HG03558 (cell line): Measurements from ENCODE around the gene PLXNA2.

Experiments used
- ATAC-seq: cut with Tn5 transposase; IDR thresholded peaks from one replicate; pipeline ENCODE4 v1.9.1; 2021; ENCODE audit warnings: moderate number of reproducible peaks; ENCODE audit not compliant: unreplicated experiment; ENCODE audit errors: extremely low read depth

The PLXNA2 gene

DNA sequence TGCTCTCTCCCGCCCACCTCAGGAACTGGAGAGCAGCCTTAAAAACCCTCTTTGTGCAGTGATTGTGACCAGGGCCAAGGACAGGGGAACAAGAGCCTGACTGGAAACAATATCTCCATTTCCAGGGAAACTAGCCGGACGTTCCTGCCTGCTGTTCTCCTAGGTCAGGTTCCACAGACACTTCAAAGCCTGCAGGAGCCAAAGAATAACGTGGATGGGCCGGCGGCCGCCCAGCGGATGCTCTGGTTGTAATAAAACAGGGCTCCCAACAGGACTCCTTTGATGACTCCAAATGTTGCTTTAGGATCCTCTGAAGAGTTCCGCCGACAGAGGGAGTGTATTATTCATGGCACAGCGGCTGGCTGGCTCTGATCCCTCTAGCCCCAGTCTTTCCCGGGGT, 162.2 kb downstream of the PLXNA2 start:
- no peak for ATAC-seq

DNA sequence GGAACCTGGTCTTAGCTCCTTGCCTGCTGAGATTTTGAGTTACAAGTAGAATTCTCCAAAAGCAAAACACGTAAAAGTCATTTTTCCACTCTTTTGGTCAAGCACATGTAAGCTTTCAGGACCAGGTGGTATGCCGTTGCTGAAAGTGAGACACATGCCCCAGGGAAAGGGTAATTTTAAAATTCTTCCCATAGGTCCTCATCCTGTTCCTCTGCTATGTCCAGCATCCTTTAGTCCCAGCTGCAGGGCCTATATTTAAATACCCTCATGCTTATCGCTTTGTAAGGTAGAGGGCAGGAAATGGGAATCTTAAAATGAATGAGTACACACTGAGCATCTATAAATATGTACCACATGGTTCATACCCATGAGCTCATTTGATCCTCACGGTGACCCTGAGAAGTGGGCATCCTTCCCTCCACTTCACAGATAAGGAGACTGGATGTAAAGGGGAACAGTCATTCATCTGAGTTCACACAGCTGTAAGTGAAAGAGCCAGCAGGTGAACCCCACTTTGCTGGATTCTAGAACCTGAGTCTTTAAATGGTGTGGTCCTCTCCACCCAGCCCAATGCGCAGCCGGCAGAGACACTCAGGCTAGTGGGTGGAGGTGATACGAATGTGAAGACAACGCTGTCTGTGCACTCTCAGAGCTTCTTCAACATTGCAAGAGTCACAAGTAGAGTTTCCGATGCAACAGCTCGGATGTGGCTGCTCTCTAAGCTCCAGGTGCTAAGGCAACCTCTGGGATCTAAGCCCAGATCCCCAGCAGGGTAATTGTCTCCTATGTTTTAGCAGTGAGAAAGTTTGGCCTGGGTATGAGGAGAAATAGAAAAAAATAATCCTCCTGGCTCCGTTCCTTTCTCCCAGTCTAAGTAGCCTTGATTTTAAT, 163.5 kb downstream of the PLXNA2 start:
- ATAC-seq = no peak

DNA sequence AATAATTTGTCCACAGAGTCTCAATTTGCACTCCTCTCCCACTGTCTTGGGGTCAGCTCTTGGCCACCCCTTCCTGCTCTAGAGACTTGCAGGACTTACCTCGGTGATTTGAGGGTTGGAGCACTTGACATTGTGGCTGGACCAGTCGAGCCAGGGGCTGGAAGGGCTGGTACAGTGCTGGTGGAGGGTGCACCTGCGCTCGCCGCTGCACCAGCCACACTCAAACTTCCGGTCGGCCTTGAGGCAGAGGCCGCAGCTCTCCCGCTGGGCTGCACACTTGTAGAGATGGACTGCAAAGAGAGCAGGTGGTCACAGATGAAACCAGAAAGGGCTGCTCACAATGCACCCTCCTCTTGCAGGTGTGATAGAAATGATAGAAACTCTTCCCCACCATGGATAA, 165.0 kb downstream of the PLXNA2 start:
- no peak for ATAC-seq

DNA sequence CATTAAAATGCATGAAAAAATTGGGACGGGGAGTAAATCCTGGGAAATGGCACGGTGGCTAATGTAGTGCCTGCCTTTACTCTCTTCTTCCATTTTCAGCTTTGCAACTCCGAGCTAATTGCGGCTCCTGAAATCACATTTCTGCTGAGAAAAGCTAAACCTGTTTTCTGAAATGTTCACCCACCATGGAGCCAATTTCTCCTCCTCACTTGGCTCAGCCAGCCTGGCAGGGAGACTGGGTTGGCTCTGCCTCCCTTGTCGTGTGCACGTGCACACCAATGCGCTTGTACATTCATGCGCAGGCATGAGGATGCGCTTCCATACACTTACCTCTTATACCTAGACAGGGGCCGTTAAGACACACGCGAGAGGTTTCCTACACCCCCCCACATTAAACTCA, 165.4 kb downstream of the PLXNA2 start:
- no peak for ATAC-seq

DNA sequence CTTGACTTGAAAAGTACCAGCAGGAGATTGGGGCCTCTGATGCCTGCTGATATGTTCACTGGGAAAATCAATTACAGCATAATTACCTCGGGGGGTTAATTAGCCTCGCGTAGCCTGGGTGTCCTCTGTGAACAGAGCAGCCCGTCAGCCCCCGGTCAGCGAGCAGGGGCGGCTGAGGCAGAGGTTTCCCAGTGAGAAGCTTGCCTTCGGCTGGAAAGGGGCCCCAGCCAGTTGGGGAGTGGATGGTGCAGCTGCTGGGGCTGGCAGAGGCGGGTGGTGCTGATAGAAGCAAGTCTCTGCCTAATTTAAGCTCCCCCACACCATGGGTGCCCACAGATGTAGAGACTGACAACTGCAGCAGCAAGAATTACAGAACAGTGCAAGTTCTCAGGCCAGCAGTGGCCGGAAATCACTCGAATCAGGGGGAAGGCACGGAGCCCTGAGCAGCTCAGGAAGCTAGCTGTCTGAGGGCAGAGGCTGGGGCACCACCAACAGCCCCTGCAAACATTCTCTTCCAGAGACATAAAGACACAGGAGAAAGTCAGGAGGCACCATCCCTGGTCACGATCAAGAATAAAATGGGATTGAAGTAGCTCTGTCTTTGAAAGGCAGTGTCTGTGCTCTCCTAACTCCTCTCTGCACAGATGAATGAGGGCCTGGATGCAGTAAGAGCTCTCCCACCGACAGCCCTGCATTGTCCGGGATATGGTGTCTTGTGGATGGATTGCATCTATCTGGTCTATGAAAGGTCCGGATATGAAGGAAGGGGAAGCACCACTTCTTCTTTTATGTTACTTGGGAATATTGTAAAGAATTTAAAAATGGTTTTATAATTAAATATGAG, 166.7 kb downstream of the PLXNA2 start:
- ATAC-seq = no peak

DNA sequence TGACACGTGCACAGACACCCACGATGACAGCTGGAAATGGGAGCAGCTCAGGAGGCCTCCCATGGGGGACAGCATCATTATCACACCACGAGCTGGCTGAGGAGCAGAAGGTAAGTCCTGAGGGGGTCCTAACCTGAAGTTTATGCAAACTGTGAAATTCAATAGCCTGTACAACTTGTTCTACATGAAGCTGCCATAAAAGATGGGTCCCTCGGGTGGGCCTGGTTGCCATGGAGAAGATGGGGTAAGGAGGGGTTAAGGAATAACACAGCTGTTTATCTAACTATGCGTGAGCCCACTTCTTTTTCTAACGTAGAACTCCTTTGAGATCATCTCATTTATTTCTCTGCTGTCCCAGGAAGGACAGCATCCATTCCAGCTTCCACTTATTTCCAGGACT, 169.8 kb downstream of the PLXNA2 start:
- no peak for ATAC-seq

DNA sequence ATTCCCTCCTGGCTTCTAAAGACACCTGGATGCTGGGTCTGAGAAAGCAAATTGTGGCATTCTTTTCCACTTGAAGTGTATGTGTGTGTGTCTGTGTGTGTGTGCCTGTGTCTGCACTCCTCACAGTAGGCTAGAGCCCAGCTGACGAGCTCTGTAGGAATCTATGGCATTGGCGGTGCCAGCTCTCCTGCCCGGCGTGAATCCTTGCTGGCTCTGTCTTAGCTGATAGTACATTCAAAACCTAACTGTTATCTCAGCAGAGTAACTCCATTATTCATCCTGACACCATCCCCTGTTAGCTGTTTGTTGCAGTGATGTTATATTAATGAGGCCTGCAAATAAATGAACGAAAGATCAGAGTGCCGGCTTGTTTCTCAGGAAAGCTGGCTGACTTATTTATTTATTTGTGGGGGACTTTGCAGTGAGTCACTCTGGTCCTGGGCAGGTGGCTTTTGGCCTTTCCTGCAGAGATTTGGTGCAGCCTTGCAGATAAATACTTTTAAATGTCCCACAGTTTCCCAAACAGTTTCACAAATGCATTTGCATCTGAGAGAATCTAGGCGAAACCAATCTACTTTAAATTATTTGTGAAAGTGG, 172.7 kb downstream of the PLXNA2 start:
- no peak for ATAC-seq

DNA sequence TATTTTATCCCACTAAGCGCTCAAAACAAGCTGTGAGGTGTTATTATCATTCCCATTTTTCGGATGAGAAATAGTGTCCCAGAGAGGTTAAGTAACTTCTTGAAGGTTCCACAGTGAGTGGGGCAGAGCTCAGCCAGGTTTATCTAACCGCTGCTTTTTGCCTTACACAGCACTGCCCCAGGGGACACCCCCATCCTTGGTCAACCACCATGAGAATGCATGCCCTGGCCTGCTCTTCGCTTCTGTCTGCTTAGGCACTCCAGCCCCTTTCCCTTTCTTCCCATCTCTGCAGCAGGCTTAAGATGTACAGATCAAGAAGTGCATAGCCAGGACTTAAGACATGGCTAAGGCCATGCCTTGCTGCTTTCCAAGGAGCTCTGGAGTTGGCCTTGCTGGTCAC, 174.3 kb downstream of the PLXNA2 start:
- no peak for ATAC-seq

DNA sequence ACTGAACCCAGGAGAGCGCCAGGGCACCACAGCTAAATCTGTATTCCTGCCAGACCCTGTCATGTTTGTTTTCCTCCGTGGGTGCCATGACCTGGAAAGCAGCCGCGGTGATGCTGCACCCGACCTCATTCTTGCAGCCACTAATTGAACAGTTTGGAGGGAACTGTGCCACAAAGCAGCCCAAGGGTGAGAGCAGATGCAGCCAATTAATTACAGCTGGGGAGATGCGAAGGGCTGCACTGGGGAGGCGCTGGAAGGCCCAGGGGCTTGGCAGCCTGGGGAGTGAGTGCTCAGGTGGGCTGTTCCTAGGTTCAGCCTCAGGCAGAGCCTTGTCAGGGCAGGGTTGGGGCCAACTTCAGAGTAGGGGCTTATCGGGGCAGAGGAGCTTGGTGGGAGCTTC, 174.9 kb downstream of the PLXNA2 start:
- no peak for ATAC-seq

DNA sequence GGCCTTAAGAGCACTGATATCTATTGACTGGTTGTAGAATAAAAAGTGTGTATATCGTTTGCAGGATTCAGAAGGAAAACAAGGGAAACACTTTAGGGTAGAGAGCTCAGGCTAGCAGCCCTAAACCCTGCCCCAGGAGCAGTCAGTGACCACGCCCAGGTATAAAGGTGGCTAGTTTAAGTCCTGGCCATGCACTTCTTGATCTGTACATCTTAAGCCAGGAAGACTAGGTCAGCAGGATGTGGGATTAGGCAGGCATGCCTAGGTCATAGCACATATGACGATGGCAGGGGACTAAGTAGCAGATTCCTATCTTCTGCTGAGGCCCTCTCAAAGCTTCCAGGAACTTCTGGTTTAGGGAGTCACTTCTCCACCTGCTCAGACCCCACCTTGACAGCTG, 175.3 kb downstream of the PLXNA2 start:
- ATAC-seq = no peak

DNA sequence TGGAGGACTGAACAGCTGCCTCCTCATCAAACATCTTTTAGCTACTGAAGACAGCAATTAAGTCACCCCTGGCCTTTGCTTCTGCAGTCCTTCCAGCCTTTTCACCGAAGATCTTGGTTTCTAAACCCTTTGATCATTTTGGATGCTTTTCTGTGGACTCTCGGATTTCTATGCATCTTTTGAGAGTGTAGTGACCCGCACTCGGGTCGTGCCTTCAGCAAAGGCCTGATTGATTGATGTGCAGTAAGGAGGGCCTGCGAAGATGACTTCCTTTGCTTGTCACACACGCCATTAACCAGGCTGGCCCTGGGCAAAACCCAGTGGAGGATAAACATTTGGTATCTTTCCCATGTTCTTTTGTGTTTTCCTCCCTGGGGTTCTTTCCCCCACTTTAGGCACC, 175.8 kb downstream of the PLXNA2 start:
- no peak for ATAC-seq

DNA sequence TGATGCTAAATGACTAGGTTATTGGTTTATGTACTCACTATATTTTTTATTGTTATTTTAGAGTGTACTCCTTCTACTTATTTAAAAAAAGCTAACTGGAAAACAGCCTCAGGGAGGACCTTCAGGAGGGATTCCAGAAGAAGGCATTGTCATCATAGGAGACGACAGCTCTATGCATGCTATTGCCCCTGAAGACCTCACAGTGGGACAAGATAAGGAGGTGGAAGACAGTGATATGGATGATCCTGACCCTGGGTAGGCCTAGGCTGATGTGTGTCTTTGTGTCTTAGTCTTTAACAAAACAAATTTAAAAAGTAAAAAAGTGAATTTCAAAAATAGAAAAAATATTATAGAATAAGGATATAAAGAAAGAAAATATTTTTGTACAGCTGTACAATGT, 177.6 kb downstream of the PLXNA2 start:
- no peak for ATAC-seq

DNA sequence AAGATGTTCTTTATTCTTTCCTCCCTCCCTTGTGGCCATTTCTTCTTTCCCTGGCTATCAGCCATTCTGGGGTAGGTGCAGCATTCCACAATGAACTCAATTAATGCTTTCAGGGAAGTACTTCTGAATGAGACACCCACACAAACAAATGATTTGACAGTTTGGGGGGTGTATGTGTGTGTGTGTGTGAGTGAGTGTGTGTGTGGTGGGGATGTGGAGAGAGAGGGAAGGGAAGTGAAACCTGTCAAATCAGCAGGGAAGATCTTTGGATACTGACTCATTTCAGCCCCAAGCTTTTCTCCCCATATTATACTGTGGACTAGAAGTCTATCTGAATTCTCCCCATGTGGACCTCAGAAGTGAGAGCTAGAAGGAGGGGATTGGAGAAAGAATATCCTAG, 178.3 kb downstream of the PLXNA2 start:
- ATAC-seq = no peak

DNA sequence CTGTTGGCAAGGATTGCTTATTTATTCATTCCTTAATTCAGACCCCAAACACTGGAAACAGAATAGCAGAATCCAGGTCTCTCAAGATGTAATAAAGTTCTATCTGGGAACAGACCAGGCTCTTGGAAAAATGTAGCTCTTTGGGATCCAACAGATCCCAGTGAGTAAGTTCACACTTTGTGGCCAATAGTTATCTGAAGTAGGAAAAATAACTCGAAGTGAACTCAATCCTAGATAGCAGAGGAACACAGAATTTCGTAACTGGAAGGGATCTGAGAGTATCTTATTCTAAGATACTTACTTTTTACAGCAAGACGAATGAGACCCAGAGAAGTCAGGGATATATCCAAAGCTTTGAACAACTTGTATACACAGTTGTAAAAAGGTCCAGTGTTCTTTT, 182.6 kb downstream of the PLXNA2 start:
- ATAC-seq = no peak

DNA sequence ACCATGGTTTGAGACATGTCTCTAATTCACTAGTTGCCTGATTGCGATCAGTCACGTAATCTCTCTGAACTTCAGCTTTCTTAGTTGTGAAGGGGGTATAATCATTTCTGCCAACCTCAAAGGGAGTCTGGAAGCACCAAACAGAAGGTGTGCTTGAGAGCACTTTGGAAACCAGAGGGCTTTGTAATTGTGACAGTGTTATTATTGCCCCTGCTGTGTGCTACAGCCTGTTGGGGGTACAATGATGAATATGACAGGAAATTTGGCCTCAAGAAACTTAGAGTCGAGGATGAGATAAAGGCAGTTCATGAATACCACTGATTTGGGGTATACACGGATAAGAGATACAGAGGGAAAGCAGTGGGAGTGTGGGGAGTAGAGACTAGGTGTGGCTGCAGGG, 183.1 kb downstream of the PLXNA2 start:
- no peak for ATAC-seq

DNA sequence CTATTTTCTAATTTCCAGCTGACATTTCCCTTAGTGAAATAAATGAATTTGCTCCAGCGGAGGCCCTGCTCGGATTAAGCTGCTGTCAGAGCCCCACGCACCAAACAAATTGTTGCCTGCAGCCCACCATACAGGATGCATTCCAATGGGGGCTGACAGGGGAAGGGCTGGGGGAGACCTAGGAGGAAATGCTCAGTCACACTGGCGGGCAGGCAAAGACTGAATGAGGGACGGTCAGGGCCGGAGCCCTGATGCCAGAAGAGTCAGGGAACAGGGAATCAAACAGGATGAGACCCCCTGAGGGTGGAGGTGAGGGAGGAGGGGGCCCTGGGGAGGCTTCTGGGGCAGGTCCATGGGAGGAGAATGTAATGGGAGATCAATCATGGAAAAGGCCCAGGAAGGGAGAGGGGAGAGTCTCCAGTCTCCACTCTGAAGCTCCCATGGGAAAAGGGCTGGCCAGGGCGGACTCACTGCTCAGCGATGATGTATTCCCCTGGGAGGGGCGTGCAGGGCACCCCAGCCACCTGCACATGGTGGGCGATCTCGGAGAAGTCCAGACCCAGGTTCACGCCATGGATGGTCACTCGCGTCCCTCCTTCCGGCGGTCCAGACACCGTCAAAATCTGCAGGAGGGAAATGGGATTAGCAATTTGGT, 183.8 kb downstream of the PLXNA2 start:
- no peak for ATAC-seq

DNA sequence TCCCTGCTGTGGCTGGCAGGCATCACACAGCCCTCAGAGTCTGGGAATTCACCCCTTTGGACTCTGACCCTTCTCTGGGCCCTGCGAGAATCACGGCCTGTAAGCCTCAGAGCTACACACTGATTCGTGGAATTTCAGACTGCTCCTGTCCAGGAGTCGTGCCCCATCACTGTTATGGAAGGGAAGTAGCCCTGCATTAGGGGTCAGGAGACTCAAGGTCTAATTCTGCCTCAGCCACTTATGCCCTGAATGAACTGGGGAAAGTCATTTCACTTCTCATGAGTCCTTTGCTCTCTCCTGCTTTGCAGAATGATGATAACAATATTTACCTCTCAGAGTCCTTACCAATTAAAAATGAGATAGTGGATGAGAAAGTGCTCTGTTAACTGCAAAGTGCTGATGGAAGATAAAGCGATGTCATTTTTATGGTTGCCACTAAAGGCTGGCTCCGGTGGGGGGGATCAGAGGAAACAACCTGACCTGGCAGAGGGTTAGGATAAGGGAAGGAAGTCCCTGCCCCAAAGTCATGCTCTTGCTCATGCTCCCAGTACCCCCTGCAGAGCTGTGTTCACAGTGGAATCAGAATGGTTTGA, 184.7 kb downstream of the PLXNA2 start:
- ATAC-seq = no peak

DNA sequence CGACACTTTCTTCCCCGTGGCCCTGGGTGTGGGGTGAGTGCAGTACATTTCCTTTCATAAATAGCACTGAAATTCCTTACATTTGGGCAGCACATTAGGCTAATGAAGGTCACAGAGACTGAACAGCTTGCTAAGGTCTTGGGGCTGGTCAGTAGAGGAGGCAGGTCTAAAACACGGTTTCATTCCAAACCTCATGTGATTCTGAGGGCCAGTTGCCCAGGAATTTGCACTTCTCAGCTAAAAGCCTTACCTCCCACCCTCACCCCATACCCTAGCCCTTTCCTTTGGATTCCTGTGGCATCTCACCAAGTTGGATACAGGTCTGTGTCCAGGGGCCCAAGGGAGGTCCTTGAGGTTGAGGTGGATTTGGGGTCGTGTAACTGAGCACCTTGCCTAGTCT, 185.4 kb downstream of the PLXNA2 start:
- no peak for ATAC-seq

DNA sequence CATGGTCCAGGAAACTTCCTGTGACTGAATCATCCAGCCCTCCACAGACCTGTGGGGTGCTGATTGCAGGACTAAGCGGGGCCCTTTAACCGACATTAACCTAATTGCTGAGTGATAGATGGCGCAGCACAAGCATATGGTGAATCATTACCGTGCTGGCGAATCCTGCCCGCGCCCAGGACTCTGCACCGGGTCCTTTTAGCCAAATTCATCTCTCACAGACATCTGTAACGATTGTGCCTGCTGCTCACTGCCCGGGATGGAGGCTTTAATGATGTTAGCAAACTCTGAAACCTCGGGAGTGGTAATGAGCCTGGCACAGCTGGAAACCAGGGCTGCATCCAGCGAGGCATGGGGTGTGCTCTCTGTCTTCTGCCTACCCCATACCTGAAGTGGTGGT, 185.9 kb downstream of the PLXNA2 start:
- ATAC-seq = no peak

DNA sequence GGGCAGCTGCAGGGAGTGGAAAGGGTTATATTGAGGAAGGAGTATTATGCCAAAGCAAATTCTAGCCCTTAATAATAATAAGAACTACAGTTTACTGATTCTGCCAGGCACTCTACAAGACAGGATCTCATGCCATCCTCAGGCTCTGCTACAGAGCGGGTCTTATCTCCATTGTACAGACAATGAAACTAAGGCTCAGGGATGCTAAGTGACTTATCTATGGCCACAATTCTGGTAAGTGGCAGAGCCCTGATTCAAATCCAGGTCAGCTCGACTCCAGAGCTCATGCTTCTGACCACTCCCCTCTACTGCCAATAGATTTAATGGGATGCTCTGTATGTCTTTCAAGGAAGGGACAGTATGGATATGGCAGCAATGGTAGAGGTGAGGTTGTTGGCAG, 187.1 kb downstream of the PLXNA2 start:
- ATAC-seq = no peak
